Testis (tissue), 3 donors: ENCODE results near the gene BCR. TPM values are rescaled to one million over a fixed set of nuclear protein-coding genes. Genes with fewer than 3 reads are reported as not detected.

ENCODE experiments used
- DNase-seq: peaks from one replicate; pipeline ENCODE4 v3.0.0-alpha.2; 2019
- H3K27ac ChIP-seq, 2 donors: fragments of 200-600 bp; sonication (generic); one replicate each; pipeline ENCODE4 v1.5.1; 2019
- H3K27me3 ChIP-seq: fragments of 200-600 bp; sonication (generic); one replicate; pipeline ENCODE4 v1.5.1; 2019
- H3K36me3 ChIP-seq: fragments of 200-600 bp; sonication (generic); one replicate; pipeline ENCODE4 v1.5.1; 2017; ENCODE audit warnings: low read depth; ENCODE audit errors: missing control alignments
- H3K4me1 ChIP-seq: fragments of 200-600 bp; sonication (generic); one replicate; pipeline ENCODE4 v1.5.1; 2019
- H3K4me3 ChIP-seq, 2 donors: fragments of 200-600 bp; sonication (generic); one replicate each; pipeline ENCODE4 v1.5.1; 2017 to 2019
- H3K9me3 ChIP-seq: fragments of 200-600 bp; sonication (generic); one replicate; pipeline ENCODE4 v1.5.1; 2017
- CTCF ChIP-seq, 3 experiments: fragments of 450-650 bp in 2 of 3; fragments of 200-600 bp in 1 of 3; sonication (generic) in 1 of 3; IDR thresholded peaks; one replicate each; pipeline ENCODE4 v1.5.1; 2016 to 2019; ENCODE audit warnings: antibody characterized with exemption in 3 of 3, mild to moderate bottlenecking in 2 of 3, moderate library complexity in 1 of 3
- POLR2A ChIP-seq: fragments of 450-650 bp; IDR thresholded peaks from one replicate; pipeline ENCODE4 v1.6.1; 2017; ENCODE audit warnings: antibody characterized with exemption, mild to moderate bottlenecking, moderate library complexity
- WGBS, 2 donors: methylation state at CpG; one replicate each; pipeline ENCODE4 v1.1.5; 2018; 5-methylcytosine and 5-hydroxymethylcytosine counted together
- intact Hi-C: fragments of 100-400 bp; cut with DNase I; formaldehyde crosslinking; loops from one replicate; pipeline ENCODE4 v1.15.1; 2023; ENCODE audit warnings: low total_unique reads
- polyA plus RNA-seq: library from polyadenylated mRNA; stranded (reverse); fragments of 350-450 nt; fragmentation: Illumina TruSeq; extraction: RNeasy Lipid Tissue Mini Kit (QIAGEN cat#74804); gene quantifications from one replicate; pipeline ENCODE4 v1.2.3, GENCODE V29; 2014; ENCODE audit warnings: low read depth, low replicate concordance; ENCODE audit not compliant: insufficient read depth
- total RNA-seq, 2 donors: library from RNA; depleted of rRNA; stranded (reverse); fragments of >200 nt; gene quantifications; one replicate each; pipeline ENCODE4 v1.2.3, GENCODE V29; 2016

BCR gene
- total and polyA plus RNA-seq, 3 donors from 2014 or later, result 52.5 to 108 (median 105) TPM

DNA sequence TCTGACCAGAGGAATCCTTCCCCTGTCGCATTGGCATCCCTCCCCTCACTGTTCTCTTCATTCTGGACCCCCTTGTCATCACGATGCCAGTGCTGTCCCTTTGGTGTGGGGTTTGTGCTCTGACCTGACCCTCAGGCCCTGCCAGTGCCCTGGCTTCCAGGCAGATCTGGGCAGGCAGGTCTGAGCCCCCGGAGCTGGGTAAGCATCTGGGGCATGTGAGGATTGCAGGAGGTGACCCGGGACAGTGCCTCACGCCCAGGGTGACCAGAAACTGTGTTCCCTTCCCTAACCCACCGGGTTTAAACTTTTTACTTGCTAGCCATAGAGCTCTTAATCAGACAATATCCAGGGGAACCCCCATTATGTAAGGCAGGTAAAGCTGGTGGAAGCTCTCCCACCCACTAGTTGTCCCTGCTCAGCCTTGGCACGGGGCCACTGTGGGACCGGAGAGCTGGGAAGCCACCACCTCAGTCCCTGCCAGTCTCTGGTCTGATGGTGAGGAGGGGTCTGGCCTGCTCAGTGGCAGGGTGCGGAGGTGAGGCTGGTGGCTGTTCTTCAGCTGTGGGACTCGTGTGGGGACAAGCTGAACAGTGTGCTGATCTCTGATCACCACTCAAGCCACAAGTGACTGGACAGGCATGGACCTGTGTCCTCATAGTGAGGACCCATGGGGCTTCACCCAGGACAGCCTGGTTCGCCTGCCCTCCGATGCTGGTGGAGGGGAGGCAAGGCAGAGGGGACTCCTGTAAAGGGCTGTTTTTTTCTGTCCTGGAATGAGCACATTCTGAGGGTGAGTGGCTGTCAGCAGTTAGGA is 38.0 kb downstream of the BCR start:
- DNase-seq, result no peak

DNA sequence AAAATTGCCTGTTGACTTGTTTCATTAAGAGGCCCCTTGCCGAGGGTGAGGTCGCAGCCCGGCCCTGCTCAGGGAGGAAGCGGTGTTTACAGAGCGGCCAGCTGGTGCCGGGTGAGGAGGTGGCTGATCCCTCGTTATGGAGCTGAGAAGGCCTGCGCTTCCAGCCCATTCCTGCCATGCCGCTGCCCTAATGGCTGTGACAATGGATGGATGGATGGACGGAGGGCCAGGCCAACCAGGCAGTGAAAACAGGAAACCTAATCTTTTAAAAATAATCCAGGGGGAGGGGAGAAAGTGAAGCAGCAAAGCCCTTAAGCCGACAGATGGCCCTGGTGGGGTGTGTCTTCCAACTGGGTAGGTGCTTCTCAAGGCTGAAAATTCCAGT is 38.5 kb downstream of the BCR start:
- TF ChIP-seq CTCF (IDR thresholded peaks at IDR 0.05), result no peak
- TF ChIP-seq POLR2A, result no peak
- no peak for DNase-seq
- H3K36me3 ChIP-seq, result no peaks in the 10 kb centered on the region
- no peaks in the 10 kb centered on the region for H3K27me3 ChIP-seq
- 42 to 50% methylated on average over 4 to 11 of the region's 11 CpGs for WGBS, 2 donors
- peak overlapping the region in 1 of 2 donors; percentile 3 for H3K27ac ChIP-seq
- intact Hi-C loops, result no loop called here
- peaks cover 44% of the 10 kb centered on the region for H3K4me1 ChIP-seq
- no peaks in the 10 kb centered on the region for H3K9me3 ChIP-seq
- no peak overlapping the region for H3K4me3 ChIP-seq

More for the DNA sequence above, 38.0 kb downstream of the BCR start:
- Histone ChIP-seq H3K4me3 (no peak overlapping the region), H3K27me3 (no peaks in the 10 kb centered on the region), H3K27ac (peak overlapping the region; percentile 3 to 24), H3K4me1 (peaks cover 42% of the 10 kb centered on the region), H3K36me3 (no peaks in the 10 kb centered on the region), H3K9me3 (no peaks in the 10 kb centered on the region)
- WGBS, 2 donors, result 72 to 83% methylated on average over 6 to 12 of the region's 12 CpGs
- no peak for TF ChIP-seq CTCF (IDR thresholded peaks at IDR 0.05)
- TF ChIP-seq POLR2A, result no peak
- intact Hi-C loops, result no loop called here

DNA sequence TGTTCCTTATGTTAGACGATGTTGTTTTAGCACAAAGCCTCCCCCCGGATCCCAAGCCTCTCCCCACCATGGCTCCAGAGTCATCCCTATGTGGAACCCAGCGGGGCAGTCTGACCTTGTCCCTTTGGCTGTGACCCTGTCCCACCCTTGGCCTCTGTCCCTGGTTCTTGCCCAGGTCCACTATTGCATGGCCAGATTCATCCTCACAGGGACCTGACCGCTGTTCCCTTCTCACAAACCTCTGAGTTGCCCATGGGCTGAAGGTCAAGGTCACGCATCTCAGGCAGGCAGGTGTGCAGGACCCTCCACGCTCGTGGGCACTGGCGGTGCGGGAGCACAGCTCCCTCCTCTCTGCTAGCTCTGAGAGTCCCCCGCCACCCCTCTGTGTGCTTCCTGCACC is 39.0 kb downstream of the BCR start:
- H3K36me3 ChIP-seq, result no peaks in the 10 kb centered on the region
- TF ChIP-seq POLR2A (no peak), CTCF (IDR thresholded peaks at IDR 0.05) (no peak)
- peaks cover 43% of the 10 kb centered on the region for H3K4me1 ChIP-seq
- H3K9me3 ChIP-seq, result no peaks in the 10 kb centered on the region
- 81% methylated on average over 10 of the region's 10 CpGs for WGBS, 2 donors
- no peak for DNase-seq
- intact Hi-C loops, result no loop called here
- no peak overlapping the region for H3K27ac ChIP-seq
- no peaks in the 10 kb centered on the region for H3K27me3 ChIP-seq
- H3K4me3 ChIP-seq, result no peak overlapping the region

GRCh38 chr22:23219822-23220484 is 39.6 kb downstream of the BCR start:
- H3K4me3 ChIP-seq, result no peak overlapping the region
- 74 to 83% methylated on average over 10 to 12 of the region's 12 CpGs for WGBS, 2 donors
- H3K27me3 ChIP-seq, result no peaks in the 10 kb centered on the region
- H3K9me3 ChIP-seq, result no peaks in the 10 kb centered on the region
- peaks cover 41% of the 10 kb centered on the region for H3K4me1 ChIP-seq
- TF ChIP-seq CTCF (IDR thresholded peaks at IDR 0.05), result no peak
- TF ChIP-seq POLR2A, result no peak
- intact Hi-C loops, result no loop called here
- H3K36me3 ChIP-seq, result no peaks in the 10 kb centered on the region
- no peak for DNase-seq
- H3K27ac ChIP-seq, result no peak overlapping the region
